ENCODE data around the gene CDK9. TPM values are rescaled to one million over a fixed set of nuclear protein-coding genes. Genes with fewer than 3 reads are reported as not detected.

Gene CDK9
- total RNA-seq, 1 donor from 2014 or later = 22.4 TPM

DNA sequence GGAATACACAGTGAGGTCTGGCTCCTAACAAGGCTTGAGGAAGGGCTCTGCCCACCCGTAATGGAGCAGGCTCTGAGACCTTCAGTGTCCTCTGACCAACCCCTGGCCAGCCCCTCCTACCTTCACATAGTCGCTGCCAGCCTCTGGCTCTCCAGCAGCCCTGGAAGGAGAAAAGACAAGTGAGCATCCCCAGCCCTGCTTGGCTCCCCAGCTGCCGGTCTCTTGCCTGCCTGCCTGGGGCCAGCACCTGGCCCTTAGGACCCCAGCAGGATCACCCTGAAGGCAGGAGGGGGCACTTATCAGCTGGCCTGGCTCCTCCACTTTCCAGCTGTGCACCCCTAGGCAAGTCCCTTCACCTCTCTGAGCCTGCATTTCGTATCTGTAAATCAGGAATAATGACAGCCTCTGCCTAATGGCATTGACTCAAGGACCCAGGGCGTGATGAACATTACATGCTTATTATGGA, 24.3 kb upstream of the CDK9 start:
- no peak for DNase-seq (ENCODE audit: low spot score)

DNA sequence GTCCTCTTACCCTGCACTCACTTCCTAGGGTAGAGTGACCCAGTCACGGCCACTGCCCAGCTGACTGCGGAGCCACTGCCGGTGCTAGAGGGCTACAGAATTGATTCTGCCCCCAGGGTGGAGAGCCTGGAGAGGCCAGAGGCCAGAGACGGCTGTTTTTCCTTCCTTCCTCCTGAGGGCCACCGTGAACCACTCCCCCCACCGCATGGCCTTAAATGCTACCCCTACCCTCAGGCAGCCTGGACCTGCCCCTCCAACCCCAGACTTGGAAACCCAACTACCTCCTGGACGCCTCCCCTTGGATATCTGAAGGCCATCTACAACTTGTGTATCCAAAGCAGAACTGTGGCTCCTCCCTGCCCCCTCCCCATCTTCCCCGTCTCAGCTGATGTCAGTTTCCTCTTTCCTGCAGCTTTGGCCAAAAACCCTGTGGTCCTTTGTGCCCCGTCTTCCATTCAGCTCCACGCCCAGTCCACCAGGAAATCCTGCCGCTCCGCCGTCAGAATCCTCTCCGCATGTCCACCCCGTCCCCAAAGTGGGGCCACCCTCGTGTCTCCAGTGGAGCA, 23.6 kb upstream of the CDK9 start:
- no peak for DNase-seq (ENCODE audit: low spot score)

DNA sequence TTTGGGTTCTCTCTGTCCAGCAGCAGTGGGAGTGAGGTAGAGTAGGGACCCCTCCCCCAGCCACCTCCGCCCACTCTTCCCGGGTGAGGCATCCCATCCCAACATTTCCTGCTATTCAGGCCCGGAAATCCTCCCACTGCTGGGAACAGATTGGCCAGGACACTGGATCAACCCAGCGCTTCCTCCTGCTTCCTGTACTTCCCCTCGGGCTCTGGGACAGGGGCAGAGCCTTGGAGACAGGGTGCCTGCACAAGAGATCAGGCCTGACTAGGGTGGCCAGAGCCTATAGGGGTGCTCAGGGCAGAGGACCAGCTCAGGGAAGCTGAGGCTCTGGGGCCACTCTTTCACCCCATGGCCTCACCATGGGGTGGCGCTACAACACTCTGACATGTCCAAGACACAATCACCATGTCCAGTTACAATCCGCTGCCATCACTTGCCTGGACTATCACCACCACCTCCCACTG, 21.9 kb upstream of the CDK9 start:
- DNase-seq (ENCODE audit: low spot score) = no peak

- no peak for DNase-seq (ENCODE audit: low spot score)
Observed at GRCh38 chr9:127765418-127765817, 20.4 kb upstream of the CDK9 start.

DNA sequence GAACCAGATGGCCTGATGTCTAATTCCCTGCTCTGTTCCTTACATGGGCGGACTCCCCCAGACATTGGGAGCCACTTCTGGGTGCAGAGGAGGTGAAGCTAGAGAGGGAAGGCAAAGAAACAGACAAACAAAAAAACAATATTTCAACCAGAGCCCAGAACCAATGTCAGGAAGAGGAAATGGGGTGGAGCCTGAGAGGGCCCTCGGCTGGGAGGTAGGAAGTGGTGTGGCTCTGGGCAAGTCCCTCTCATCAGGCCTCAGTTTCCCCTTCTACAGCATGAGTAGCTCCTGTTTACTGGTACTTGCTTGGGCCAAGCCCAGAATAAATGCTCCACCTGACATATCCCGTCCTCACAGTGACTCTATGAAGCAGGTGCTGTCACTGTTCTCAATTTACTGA, 18.4 kb upstream of the CDK9 start:
- DNase-seq (ENCODE audit: low spot score) = no peak

DNA sequence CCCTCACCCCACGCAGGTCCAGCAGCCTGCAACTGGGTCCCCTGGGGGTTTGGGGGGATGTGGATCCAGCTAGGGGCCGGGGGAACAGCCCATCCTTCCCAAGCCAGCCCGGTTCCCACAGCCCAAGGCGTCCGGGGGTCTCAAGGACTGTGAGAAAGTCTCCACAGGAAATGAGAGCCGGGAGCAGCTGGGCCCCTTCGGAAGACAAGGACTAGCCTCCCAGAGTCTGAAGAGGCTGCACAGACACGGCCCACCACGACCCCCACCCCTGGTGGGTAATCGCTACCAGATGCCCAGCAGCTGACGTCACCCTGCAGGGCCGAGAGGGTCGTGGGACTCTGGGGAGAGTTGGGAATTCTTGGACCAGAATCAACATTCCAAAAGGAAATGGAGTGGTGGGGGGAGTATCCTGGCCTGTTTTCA, 17.9 kb upstream of the CDK9 start:
- DNase-seq (ENCODE audit: low spot score) = peak; percentile 59

DNA sequence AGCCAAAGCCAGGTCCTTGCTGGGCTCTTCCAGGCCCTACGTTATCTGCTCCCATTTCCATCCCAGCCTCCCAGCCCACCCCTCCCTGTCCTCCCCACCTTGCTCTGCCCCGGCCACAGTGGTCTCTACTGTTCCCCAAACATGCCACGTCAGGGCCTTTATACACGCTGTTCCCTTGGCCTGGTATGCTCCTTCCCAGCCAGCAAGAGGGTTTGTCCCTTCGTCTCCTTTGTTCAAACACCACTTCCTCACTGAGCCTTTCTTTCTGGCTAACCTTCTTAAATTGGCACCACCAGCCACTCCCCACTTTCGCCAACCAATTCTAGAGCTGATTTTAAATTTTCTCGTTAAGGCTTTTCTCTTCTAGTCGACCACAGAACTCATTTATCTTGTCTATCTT, 17.1 kb upstream of the CDK9 start:
- DNase-seq (ENCODE audit: low spot score) = no peak

GRCh38 chr9:127769101-127769500, 16.7 kb upstream of the CDK9 start:
- no peak for DNase-seq (ENCODE audit: low spot score)

GRCh38 chr9:127769929-127770582, 15.8 kb upstream of the CDK9 start:
- DNase-seq (ENCODE audit: low spot score) = no peak

GRCh38 chr9:127770583-127770904, 15.3 kb upstream of the CDK9 start:
- no peak for DNase-seq (ENCODE audit: low spot score)

DNA sequence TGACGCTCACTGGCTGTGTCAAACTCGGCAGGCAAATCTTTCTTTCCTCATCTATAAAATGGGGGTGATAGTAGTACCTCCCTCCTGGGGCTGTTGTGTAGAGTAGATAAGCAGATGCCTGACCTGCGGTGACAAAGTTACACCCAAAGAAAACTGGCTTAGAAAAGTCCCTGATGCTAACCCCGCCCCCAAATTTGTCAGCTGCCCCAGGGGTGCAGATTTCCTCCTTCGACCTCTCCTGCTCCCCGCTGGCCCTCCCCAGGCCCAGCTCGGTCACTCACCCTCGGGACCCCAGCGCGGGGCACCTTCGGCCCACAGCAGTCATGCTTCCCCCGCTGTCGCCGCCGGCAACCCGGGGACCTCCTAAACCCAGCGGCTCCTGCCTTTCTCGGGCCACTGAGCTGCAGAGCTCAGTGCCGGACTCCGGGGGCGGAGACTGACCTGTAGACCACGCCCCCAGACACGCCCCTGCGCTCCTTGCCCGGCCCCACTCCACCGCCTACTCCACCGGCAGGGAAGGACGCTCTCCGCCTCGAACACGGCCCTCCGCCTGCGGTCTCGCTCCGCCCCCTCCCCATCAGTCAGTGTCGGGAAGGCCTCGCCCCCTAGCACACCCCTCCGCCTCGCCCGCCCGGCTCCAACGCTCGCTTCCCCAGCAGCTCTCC, 14.8 kb upstream of the CDK9 start:
- peak; percentile 98 for DNase-seq (ENCODE audit: low spot score)

DNA sequence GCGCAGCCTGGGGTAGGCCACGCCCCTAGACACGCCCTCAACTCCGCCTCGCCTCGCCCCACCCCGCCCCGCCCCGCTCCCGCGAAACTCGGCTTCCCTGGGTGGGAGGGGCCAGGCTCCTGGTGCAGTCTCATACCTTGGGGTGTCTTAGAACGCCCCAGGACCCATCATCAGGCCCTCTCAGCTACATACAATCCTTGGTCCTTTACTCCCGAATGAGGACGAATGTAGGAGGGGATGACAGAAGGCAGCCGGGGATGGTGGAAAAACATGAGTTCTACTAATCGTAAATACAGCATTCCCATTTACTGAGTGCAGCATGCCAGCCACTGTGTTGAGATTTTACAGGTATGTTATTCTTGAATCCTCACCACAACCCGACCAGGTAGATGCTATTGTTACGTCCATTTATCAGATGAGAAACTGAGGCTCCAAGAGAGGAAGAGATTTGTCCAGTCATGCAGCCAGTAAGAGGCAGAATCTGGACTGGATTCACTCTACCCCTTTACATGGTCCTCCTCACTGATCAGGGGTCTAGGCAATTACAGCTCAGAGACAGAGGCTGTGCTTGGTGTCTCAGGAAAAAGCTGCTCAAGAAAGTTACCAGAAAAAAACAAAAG, 14.2 kb upstream of the CDK9 start:
- no peak for DNase-seq (ENCODE audit: low spot score)

GRCh38 chr9:127772603-127773002, 13.2 kb upstream of the CDK9 start:
- no peak for DNase-seq (ENCODE audit: low spot score)

GRCh38 chr9:127773272-127773671, 12.6 kb upstream of the CDK9 start:
- no peak for DNase-seq (ENCODE audit: low spot score)

DNA sequence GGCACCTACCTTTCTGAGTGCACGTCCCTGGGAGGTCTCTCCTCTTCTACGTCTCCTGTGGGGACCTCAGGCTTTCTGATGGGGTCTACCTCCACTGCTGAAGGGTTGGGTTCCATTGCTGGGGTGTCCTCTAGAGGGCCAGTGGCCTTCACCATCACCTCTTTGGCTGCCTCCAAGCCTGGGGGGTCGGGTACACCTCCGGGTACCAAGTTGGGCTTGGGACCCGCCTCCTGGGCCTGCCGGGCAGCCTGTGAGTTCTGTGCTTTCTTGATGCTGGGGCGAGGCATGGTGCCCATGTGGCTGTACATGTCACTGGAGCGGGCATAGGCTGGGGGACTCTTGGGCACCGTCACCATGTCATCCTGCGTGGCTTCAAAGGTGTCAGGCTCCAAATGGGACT, 11.9 kb upstream of the CDK9 start:
- DNase-seq (ENCODE audit: low spot score) = no peak

- no peak for DNase-seq (ENCODE audit: low spot score)
Observed at GRCh38 chr9:127776195-127776923, 9.5 kb upstream of the CDK9 start.

GRCh38 chr9:127776924-127777289, 8.9 kb upstream of the CDK9 start:
- DNase-seq (ENCODE audit: low spot score) = no peak

DNA sequence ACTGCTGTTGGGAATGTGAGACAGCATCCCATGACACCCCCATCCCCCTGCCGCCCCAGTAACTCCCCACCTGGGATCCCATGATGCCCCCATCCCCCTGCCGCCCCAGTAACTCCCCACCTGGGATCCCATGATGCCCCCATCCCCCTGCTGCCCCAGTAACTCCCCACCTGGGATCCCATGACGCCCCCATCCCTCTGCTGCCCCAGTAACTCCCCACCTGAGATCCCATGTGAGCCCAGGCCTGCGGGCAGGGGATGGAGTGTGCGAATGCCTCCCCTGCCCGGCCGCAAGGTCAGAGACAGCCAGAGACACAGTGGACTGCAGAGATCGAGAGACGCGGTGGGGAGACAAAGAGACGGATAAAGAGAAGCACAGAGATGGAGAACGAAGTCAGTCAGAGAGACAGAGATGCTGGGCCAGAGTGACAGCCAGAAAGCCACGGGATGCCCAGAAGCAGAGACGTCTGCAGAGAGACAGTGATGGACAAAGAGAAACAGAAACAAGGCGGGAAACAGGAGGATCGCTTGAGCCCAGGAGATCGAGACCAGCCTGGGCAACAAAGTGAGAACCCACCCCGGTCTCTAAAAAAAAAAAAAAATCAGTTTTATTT, 8.4 kb upstream of the CDK9 start:
- no peak for DNase-seq (ENCODE audit: low spot score)

DNA sequence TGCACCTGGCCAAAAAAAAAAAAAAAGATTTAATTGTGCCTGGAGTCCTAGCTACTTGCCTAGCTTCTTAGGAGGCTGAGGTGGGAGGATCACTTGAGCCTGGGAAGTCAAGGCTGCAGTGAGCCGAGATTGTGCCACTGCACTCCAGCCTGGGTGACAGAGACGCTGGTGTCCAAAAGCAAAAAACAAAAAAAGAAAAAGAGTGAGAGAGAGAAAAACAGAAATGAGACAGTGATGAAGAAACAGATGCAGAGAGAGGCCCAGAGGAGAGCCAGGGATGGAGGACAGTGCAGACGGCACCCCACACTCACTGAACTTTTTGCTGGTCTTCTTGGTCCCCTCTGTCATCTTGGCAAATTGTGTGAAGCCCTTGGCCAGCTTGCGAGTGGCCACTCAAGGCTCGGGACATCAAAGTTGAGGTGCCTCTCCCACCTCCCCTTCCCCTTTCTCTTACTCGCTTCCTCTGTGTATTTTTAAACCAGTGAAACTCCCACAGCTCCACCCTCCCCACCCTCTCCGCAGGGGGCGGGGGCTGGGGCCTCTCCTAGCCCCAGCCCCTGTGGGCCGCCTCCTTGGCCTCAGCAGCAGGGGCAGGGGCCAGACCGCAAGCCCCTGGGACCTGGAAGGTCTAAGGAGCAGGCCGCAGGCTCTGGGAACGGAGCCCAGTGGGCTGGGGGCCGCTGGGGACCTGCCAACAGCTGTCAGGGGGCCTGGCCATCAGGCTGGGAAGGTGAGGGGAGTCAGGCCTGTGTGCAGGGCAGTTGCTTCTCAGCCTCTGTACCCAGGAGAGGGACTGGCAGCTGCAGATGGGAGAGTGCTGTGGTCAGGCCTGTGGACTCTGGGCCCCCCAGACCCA, 7.3 kb upstream of the CDK9 start, which contains the start of gene SH2D3C:
Gene SH2D3C, minus strand, starts transcription at position 387 of the 856 bp plus-strand sequence. Its CDS starts 39 bp downstream, at position 348.
- DNase-seq (ENCODE audit: low spot score) = no peak

- no peak for DNase-seq (ENCODE audit: low spot score)
Observed at GRCh38 chr9:127779136-127779981, 6.5 kb upstream of the CDK9 start.
